Pancreas (tissue), 10 donors: Measurements from ENCODE around the gene SULT4A1. TPM values are rescaled to one million over a fixed set of nuclear protein-coding genes. Genes with fewer than 3 reads are reported as not detected.

ENCODE experiments used
- ATAC-seq, 4 donors: fragments of 200-7000 bp; cut with Tn5 transposase; one replicate each; pipeline versions ENCODE4 v1.8.0 to v1.9.1; 2020; ENCODE audit warnings: mild to moderate bottlenecking in 4 of 4, moderate library complexity in 4 of 4
- DNase-seq, 6 donors: peaks; one replicate each; pipeline ENCODE4 v3.0.0-alpha.2; 2020
- FAIRE-seq: peaks from 2 replicates; lab custom pipeline; 2012; peaks lifted over from hg19 to GRCh38; lab: Jason Lieb, UNC
- H3K27ac ChIP-seq, 4 donors: fragments of 200-600 bp; sonication (generic); 1 replicate in 3 of 4; 2 replicates in 1 of 4; pipeline versions ENCODE4 v1.5.0 to v1.8.0; 2020
- H3K27me3 ChIP-seq, 4 donors: fragments of 200-600 bp; one replicate each; pipeline ENCODE4 v1.8.0; 2021
- H3K36me3 ChIP-seq, 3 donors: fragments of 200-600 bp; sonication (generic) in 1 of 3; one replicate each; pipeline versions ENCODE4 v1.5.0 to v1.8.0; 2020 to 2021
- H3K4me1 ChIP-seq, 3 donors: fragments of 200-600 bp; one replicate each; pipeline ENCODE4 v1.8.0; 2021
- H3K4me3 ChIP-seq, 4 donors: fragments of 200-600 bp; sonication (generic) in 2 of 4; one replicate each; pipeline versions ENCODE4 v1.5.0 to v1.8.0; 2020 to 2021
- H3K9me3 ChIP-seq, 4 donors: fragments of 200-600 bp; one replicate each; pipeline ENCODE4 v1.8.0; 2021
- CTCF ChIP-seq, 4 donors: fragments of 200-600 bp; sonication (generic) in 3 of 4; IDR thresholded peaks; one replicate each; pipeline versions ENCODE4 v1.5.0 to v1.8.0; 2021; ENCODE audit warnings: antibody characterized with exemption in 4 of 4
- WGBS, 2 donors: extraction: QIAGEN DNeasy Blood & Tissue Kit; methylation state at CpG; one replicate each; pipeline ENCODE4 v1.1.7; 2013; 5-methylcytosine and 5-hydroxymethylcytosine counted together
- intact Hi-C, 3 donors: fragments of 100-400 bp; cut with DNase I; formaldehyde crosslinking; loops; one replicate each; pipeline versions ENCODE4 v1.11.1 to v1.14.2; 2022
- polyA plus RNA-seq, 2 donors: library from polyadenylated mRNA; stranded (reverse); fragments of 200-250 nt; gene quantifications; one replicate each; pipeline ENCODE4 v1.2.3, GENCODE V29; 2013
- total RNA-seq, 6 donors: library from RNA; stranded (reverse); fragmentation: NEBNext Ultra II Directional in 4 of 6; extraction: Animal tissue kit (Norgen Biotek cat#: 25700) in 4 of 6; gene quantifications; one replicate each; pipeline versions ENCODE4 v1.2.1 to v1.2.4, GENCODE V29; 2021 to 2023
- donor health status: healthy with polysubstance abuse.
- donor health status: DM: no; HTN: no; CAD: no; lungs with moderate emphysema.
- donor health status: DM: no; HTN: no; CAD: no.
- donor health status: control.
- donor health status: control.
- donor health status: Bipolar disorder and iron deficiency.
- donor health status: DM: yes; HTN: yes; CAD: no.
- donor health status: DM: no; HTN: no; CAD: no.
- donor health status: DM: no; HTN: no; CAD: no.
- donor health status: DM: yes; HTN: yes; CAD: no.

SULT4A1 gene
- total and polyA plus RNA-seq, 8 donors, result 0.09 to 5.4 (median 0.37) TPM; not detected in 1

- Histone ChIP-seq H3K36me3 (no peaks in the 10 kb centered on the region), H3K9me3 (no peaks in the 10 kb centered on the region), H3K27ac (no peak overlapping the region), H3K4me1 (peaks cover 6 to 15% (median 12%) of the 10 kb centered on the region in 3 donors), H3K4me3 (no peak overlapping the region), H3K27me3 (no peaks in the 10 kb centered on the region)
- ATAC-seq (no peak), DNase-seq (no peak), FAIRE-seq (no peak)
- intact Hi-C loops, result loop anchor here in 1 of 3 donors (10.0 kb wide), 1 partner anchor 545 kb away; no protein-coding TSS in a partner anchor
- no peak for TF ChIP-seq CTCF (IDR thresholded peaks at IDR 0.05)
- whole genome bisulfite sequencing, 2 donors, result 75 to 80% methylated on average over 13 of the region's 13 CpGs
Measured at GRCh38 chr22:43819931-43820640, 42.2 kb downstream of the SULT4A1 start.

GRCh38 chr22:43819421-43819921 lies 42.8 kb downstream of the SULT4A1 start:
- Histone ChIP-seq H3K27me3 (no peaks in the 10 kb centered on the region), H3K9me3 (no peaks in the 10 kb centered on the region), H3K4me3 (no peak overlapping the region), H3K4me1 (peaks cover 6 to 15% (median 12%) of the 10 kb centered on the region in 3 donors), H3K27ac (no peak overlapping the region), H3K36me3 (no peaks in the 10 kb centered on the region)
- no peak for TF ChIP-seq CTCF (IDR thresholded peaks at IDR 0.05)
- DNase-seq (peak in 1 of 6 donors; percentile 7), ATAC-seq (no peak), FAIRE-seq (no peak)
- intact Hi-C loops, result no loop called here
- WGBS, 2 donors, result 86 to 92% methylated on average over 12 of the region's 12 CpGs

GRCh38 chr22:43818981-43819380 lies 43.3 kb downstream of the SULT4A1 start:
- FAIRE-seq (no peak), ATAC-seq (no peak)
- no peak for TF ChIP-seq CTCF (IDR thresholded peaks at IDR 0.05)

GRCh38 chr22:43817402-43817801 lies 44.9 kb downstream of the SULT4A1 start:
- Histone ChIP-seq H3K27me3 (no peaks in the 10 kb centered on the region), H3K36me3 (no peaks in the 10 kb centered on the region), H3K9me3 (no peaks in the 10 kb centered on the region), H3K4me1 (peaks cover 0 to 10% (median 7%) of the 10 kb centered on the region in 3 donors), H3K27ac (no peak overlapping the region), H3K4me3 (no peak overlapping the region)
- TF ChIP-seq CTCF (IDR thresholded peaks at IDR 0.05), result no peak
- DNase-seq (no peak), FAIRE-seq (no peak), ATAC-seq (no peak)
- intact Hi-C loops, result no loop called here
- 90 to 91% methylated on average over 9 of the region's 9 CpGs for WGBS, 2 donors

More at GRCh38 chr22:43818981-43819380, 43.3 kb downstream of the SULT4A1 start:
- Histone ChIP-seq H3K4me3 (no peak overlapping the region), H3K9me3 (no peaks in the 10 kb centered on the region), H3K27ac (no peak overlapping the region), H3K36me3 (no peaks in the 10 kb centered on the region), H3K27me3 (no peaks in the 10 kb centered on the region), H3K4me1 (peaks cover 3 to 10% (median 9%) of the 10 kb centered on the region in 3 donors)
- peak in 1 of 6 donors; percentile 3 for DNase-seq
- 91 to 94% methylated on average over 11 of the region's 11 CpGs for WGBS, 2 donors
- intact Hi-C loops, result no loop called here

GRCh38 chr22:43814264-43814663 lies 48.0 kb downstream of the SULT4A1 start:
- TF ChIP-seq CTCF (IDR thresholded peaks at IDR 0.05), result no peak
- FAIRE-seq (no peak), DNase-seq (no peak), ATAC-seq (no peak)
- Histone ChIP-seq H3K27ac (no peak overlapping the region), H3K27me3 (no peaks in the 10 kb centered on the region), H3K4me1 (peaks cover 0 to 10% (median 7%) of the 10 kb centered on the region in 3 donors), H3K4me3 (no peak overlapping the region), H3K36me3 (no peaks in the 10 kb centered on the region), H3K9me3 (no peaks in the 10 kb centered on the region)
- intact Hi-C loops, result no loop called here
- WGBS, 2 donors, result 96 to 97% methylated on average over 5 of the region's 5 CpGs
